Stimulated activated CD4-positive, alpha-beta T cell treated with anti-CD3 and anti-CD28 coated beads, Interleukin-1b, Interleukin-23, amount 100 ng/mL, for 24 hours (primary cell): ENCODE measurements around the gene STX1A.
"Not testable (repeated sequence)": the region's sequence is repeated elsewhere in the genome, so short reads cannot be mapped to it uniquely, and the experiment has no call there.

Source experiments
- DNase-seq, 4 experiments: peaks; one replicate each; pipeline ENCODE4 v3.0.0-alpha.2; 2020; ENCODE audit warnings: low read depth in 4 of 4, low spot score in 1 of 4

Gene STX1A

GRCh38 chr7:73736885-73737284, 17.4 kb upstream of the STX1A start:
- DNase-seq: no peak

- no peak for DNase-seq
Measured at GRCh38 chr7:73735528-73735905, 16.0 kb upstream of the STX1A start.

GRCh38 chr7:73734619-73735527, 15.4 kb upstream of the STX1A start:
- DNase-seq: peak; percentile 67 to 75 (median 70)

GRCh38 chr7:73732397-73732796, 12.9 kb upstream of the STX1A start:
- DNase-seq: no peak

GRCh38 chr7:73730485-73730884, 11.0 kb upstream of the STX1A start:
- no peak for DNase-seq

- DNase-seq: no peak
Measured at GRCh38 chr7:73728551-73728950, 9.1 kb upstream of the STX1A start.

GRCh38 chr7:73727952-73728351, 8.5 kb upstream of the STX1A start:
- no peak for DNase-seq

- DNase-seq: no peak
Measured at GRCh38 chr7:73726083-73726466, 6.6 kb upstream of the STX1A start.

- DNase-seq: no peak
Measured at GRCh38 chr7:73723813-73724212, 4.3 kb upstream of the STX1A start.

GRCh38 chr7:73722785-73723184, 3.3 kb upstream of the STX1A start:
- DNase-seq: no peak

GRCh38 chr7:73722182-73722581, 2.7 kb upstream of the STX1A start:
- not testable (repeated sequence) for DNase-seq

GRCh38 chr7:73721377-73721817, 1.9 kb upstream of the STX1A start:
- DNase-seq: no peak

- DNase-seq: not testable (repeated sequence)
Measured at GRCh38 chr7:73720443-73720842, 974 bp upstream of the STX1A start.

- no peak for DNase-seq
Measured at GRCh38 chr7:73719806-73720169, 319 bp upstream of the STX1A start.

GRCh38 chr7:73718438-73718881, 1.0 kb downstream of the STX1A start:
- DNase-seq: no peak

- DNase-seq: peak; percentile 46 to 72 (median 60)
Measured at GRCh38 chr7:73717991-73718405, 1.5 kb downstream of the STX1A start.

GRCh38 chr7:73717025-73717807, 2.3 kb downstream of the STX1A start:
- DNase-seq: no peak

- no peak for DNase-seq
Measured at GRCh38 chr7:73716318-73716890, 3.1 kb downstream of the STX1A start.

- DNase-seq: peak in 3 of 4 experiments; percentile 34 to 71 (median 51)
Measured at GRCh38 chr7:73715648-73716317, 3.7 kb downstream of the STX1A start.

- not testable (repeated sequence) for DNase-seq
Measured at GRCh38 chr7:73713319-73713718, 6.2 kb downstream of the STX1A start.

GRCh38 chr7:73712773-73713172, 6.7 kb downstream of the STX1A start:
- no peak for DNase-seq
